ENCODE measurements around the gene JMJD7. TPM values are rescaled to one million over a fixed set of nuclear protein-coding genes. Genes with fewer than 3 reads are reported as not detected.

Gene JMJD7
- total RNA-seq, 2 experiments from 2014 or later: 19.5 to 22.8 TPM

DNA sequence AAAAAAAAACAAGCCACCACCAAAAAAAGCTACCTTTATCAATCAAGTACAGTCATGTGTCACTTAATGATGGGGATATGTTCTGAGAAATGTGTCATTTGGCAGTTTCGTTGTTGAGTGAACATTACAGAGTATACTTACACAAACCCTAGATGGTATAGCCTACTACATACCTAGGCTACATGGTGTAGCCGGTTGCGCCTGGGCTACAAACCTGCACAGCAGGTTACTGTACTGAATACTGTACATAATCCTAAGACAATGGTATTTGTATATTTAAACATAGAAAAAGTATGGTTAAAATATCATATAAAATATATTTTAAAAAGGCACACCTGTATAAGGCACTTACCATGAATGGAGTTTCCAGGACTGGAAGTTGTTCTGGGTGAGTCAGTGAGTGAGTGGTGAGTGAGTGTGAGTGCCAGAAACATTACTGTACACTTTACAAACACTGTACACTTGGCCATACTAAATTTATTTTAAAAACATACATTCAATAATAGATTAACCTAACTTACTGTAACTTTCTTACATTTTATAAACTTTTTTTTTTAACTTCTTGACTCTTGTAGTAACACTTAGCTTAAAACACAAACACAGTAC is 25.9 kb upstream of the JMJD7 start:
- Mint-ChIP-seq H3K4me1 (ENCODE audit: low read depth) (peaks cover 23% of the 10 kb centered on the region), H3K27ac (no peak overlapping the region), H3K27me3 (ENCODE audit: low read depth) (no peaks in the 10 kb centered on the region), H3K4me3 (no peak overlapping the region), H3K9me3 (ENCODE audit: insufficient read depth) (no peaks in the 10 kb centered on the region), H3K36me3 (ENCODE audit: low read depth) (peaks cover 15% of the 10 kb centered on the region)
- ATAC-seq (no peak), DNase-seq (no peak)
- ChIA-PET POLR2A (no interaction called here), CTCF (interaction anchor here (0.9 to 9.0 kb wide), 3 partner anchors 9 to 102 kb away, joined by 3 to 87 read pairs (median 32); partner anchors contain the start of gene MAPKBP1)

DNA sequence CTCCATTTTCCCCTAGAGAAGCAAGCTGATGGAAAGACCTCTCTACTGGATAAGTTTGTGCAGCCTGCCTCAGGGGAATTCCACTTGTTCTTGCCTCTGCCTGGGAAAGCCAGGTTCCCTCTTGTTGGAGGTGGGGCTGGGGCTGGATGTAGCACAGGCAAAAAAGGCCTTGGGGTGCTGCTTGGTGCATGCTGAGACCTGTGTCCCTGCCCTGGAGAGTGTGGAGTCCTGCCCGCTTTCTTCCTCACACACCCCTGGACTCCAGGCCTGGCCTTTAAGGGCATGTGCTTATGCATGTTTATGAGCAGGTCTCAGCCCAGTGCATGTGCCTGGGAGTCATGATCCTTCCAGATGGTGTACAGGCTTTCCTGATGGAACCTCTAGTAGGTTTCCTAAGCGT is 23.5 kb upstream of the JMJD7 start:
- Mint-ChIP-seq H3K4me3 (no peak overlapping the region), H3K27me3 (ENCODE audit: low read depth) (no peaks in the 10 kb centered on the region), H3K9me3 (ENCODE audit: insufficient read depth) (no peaks in the 10 kb centered on the region), H3K36me3 (ENCODE audit: low read depth) (peaks cover 15% of the 10 kb centered on the region), H3K4me1 (ENCODE audit: low read depth) (peaks cover 21% of the 10 kb centered on the region), H3K27ac (peak overlapping the region; percentile 78)
- ATAC-seq (peak; percentile 38), DNase-seq (no peak)
- POLR2A ChIA-PET: no interaction called here
- CTCF ChIA-PET: interaction anchor here (1.2 to 9.0 kb wide), 4 partner anchors 8 to 108 kb away, joined by 3 to 87 read pairs (median 4); partner anchors contain the start of gene MAPKBP1

DNA sequence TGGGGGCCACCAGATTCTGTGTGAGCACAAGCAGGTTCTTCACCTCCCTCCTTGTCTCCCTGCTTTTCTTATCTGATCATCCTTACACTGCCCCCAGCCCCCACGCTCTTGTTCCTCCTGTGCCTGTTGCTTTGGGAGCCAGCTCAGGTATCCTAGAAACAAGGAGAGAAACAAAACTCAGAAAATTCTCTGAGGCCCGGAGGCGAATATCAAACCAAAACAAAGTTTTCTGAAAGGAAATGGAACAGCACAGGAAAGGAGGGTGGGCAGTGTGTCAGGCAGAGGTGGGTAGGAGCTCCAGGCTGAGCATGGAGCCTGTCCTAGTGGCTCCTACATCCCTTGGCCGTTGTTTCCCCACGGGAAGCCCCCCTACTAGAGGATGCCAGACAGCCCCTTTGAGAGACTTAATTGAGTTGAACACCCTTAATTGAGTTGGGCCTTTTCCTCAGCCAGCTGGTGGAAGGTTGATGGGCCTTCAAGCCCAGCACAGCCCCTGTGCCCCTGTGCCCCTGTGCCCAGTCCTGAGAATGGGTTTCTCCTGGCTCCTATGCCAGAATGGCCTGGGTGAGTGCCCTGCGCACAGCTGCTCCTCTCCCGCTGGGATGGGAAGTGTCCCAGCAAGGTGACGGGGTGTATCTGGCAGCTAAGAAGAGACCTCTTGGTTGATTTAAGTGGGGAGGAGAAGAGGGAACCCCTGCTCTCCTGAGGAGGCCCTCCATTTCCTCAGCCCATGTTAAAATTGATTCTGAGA is 22.8 kb upstream of the JMJD7 start:
- ATAC-seq (peak; percentile 56), DNase-seq (no peak)
- Mint-ChIP-seq H3K9me3 (ENCODE audit: insufficient read depth) (no peaks in the 10 kb centered on the region), H3K27me3 (ENCODE audit: low read depth) (no peaks in the 10 kb centered on the region), H3K4me3 (no peak overlapping the region), H3K36me3 (ENCODE audit: low read depth) (peaks cover 10% of the 10 kb centered on the region), H3K27ac (peak overlapping the region; percentile 78), H3K4me1 (ENCODE audit: low read depth) (peaks cover 28% of the 10 kb centered on the region)
- ChIA-PET POLR2A (interaction anchor here (0.6 kb wide), 1 partner anchor 874 kb away, joined by 4 read pairs; no protein-coding TSS in a partner anchor), CTCF (interaction anchor here (1.2 to 9.0 kb wide), 4 partner anchors 9 to 109 kb away, joined by 3 to 87 read pairs (median 4); partner anchors contain the start of gene MAPKBP1)

DNA sequence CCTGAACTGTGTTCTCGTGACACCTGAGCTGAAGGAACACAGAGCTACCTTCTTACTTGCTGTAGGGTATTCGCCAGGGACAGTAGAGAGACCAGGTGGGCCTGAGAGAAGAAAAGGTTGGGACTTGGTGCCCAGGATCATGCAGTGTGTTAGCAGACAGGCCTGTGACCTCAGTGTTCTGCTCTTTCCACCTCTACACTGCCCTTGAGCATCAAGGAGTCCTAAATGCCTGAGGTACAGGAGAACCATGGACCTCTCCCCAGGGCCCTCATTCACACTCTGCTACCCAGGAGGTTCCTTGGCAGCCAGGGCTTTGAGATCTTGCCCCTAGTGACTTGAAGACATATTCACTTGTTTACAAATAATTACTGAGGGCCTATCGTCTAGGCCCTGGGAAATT is 22.2 kb upstream of the JMJD7 start:
- peaks cover 6% of the 10 kb centered on the region for H3K36me3 Mint-ChIP-seq (ENCODE audit: low read depth)
- H3K4me1 Mint-ChIP-seq (ENCODE audit: low read depth): peaks cover 34% of the 10 kb centered on the region
- no peak overlapping the region for H3K4me3 Mint-ChIP-seq
- ChIA-PET CTCF (interaction anchor here (1.2 to 9.0 kb wide), 4 partner anchors 9 to 110 kb away, joined by 3 to 87 read pairs (median 4); partner anchors contain the start of gene MAPKBP1), POLR2A (no interaction called here)
- ATAC-seq: no peak
- H3K27me3 Mint-ChIP-seq (ENCODE audit: low read depth): no peaks in the 10 kb centered on the region
- H3K9me3 Mint-ChIP-seq (ENCODE audit: insufficient read depth): no peaks in the 10 kb centered on the region
- peak overlapping the region; percentile 58 for H3K27ac Mint-ChIP-seq
- no peak for DNase-seq

DNA sequence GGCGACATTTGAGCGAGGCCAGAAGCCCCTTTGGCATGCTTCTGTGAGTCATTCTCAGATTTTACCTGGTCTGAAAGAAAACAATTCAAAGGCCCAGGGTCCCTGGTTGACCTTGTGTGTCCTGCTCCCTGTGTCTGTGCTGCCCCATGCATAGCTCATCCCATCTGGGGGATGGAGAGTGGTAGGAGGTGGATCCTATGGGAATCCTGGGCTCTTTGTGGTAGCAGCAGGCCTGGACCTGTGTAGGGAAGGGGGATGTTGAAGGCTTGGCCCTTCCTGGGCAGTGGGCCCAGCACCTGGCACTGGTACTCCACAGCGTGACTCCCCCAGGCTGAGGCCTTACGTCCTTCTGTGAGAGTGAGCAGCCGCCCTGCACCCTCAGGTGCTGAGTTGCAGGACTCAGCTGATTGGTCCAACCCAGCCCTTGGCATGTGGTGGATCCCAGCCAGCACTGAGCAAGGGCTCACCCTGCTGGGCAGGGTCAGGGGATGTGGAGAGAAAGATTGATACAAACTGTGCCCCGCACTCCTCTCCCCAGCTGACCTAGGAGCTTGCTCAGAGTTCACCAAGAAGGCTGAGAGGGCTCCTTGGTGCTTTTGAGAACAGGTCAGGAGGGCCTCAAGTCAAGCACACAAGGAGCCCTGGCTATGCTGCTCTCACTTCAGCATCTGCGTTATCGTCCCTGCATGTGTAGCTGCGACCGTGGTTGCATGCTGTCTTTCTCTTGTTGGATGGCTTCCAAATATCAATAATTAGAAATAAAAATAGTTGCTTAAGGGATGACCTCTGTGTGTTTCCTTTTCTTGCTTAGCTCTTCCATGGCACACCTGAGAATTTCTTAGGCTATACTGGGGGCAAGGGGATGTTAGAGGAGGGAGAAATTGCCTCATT is 21.4 kb upstream of the JMJD7 start:
- Mint-ChIP-seq H3K36me3 (ENCODE audit: low read depth) (peaks cover 2% of the 10 kb centered on the region), H3K27me3 (ENCODE audit: low read depth) (no peaks in the 10 kb centered on the region), H3K9me3 (ENCODE audit: insufficient read depth) (no peaks in the 10 kb centered on the region), H3K4me3 (no peak overlapping the region), H3K4me1 (ENCODE audit: low read depth) (peaks cover 42% of the 10 kb centered on the region), H3K27ac (no peak overlapping the region)
- POLR2A ChIA-PET: interaction anchor here (1.0 kb wide), 1 partner anchor 33 kb away, joined by 3 read pairs; the partner anchor contains the start of gene MAPKBP1
- DNase-seq (no peak), ATAC-seq (no peak)
- CTCF ChIA-PET: interaction anchor here (0.6 to 9.0 kb wide), 2 partner anchors 33 to 109 kb away, joined by 3 to 87 read pairs; partner anchors contain the start of gene MAPKBP1

DNA sequence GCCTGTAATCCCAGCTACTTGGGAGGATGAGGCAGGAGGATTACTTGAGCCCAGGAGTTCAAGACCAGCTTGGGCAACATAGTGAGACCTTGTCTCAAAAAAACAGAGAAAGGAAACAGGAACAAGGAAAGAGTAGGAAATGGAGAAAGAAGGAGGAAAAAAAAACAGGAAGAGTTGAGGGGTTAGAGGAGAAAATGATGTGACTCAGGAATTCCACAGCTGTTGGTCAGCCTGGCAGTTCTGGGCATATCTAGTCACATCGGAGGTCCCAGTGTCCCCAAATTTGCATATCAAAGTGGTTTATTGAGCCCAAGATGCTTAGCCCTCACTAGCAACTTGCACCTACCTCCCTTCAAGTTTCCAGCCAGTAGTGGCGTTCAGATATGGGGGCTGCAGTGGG is 18.8 kb upstream of the JMJD7 start:
- Mint-ChIP-seq H3K27ac (no peak overlapping the region), H3K36me3 (ENCODE audit: low read depth) (peaks cover 2% of the 10 kb centered on the region), H3K27me3 (ENCODE audit: low read depth) (no peaks in the 10 kb centered on the region), H3K4me1 (ENCODE audit: low read depth) (peaks cover 51% of the 10 kb centered on the region), H3K4me3 (no peak overlapping the region), H3K9me3 (ENCODE audit: insufficient read depth) (no peaks in the 10 kb centered on the region)
- CTCF ChIA-PET: interaction anchor here (3.5 to 8.1 kb wide), 2 partner anchors 8 to 34 kb away, joined by 32 to 333 read pairs; partner anchors contain the start of gene MAPKBP1
- ATAC-seq (no peak), DNase-seq (no peak)
- POLR2A ChIA-PET: interaction anchor here (3.5 kb wide), 1 partner anchor 36 kb away, joined by 31 read pairs; the partner anchor contains the start of gene MAPKBP1

DNA sequence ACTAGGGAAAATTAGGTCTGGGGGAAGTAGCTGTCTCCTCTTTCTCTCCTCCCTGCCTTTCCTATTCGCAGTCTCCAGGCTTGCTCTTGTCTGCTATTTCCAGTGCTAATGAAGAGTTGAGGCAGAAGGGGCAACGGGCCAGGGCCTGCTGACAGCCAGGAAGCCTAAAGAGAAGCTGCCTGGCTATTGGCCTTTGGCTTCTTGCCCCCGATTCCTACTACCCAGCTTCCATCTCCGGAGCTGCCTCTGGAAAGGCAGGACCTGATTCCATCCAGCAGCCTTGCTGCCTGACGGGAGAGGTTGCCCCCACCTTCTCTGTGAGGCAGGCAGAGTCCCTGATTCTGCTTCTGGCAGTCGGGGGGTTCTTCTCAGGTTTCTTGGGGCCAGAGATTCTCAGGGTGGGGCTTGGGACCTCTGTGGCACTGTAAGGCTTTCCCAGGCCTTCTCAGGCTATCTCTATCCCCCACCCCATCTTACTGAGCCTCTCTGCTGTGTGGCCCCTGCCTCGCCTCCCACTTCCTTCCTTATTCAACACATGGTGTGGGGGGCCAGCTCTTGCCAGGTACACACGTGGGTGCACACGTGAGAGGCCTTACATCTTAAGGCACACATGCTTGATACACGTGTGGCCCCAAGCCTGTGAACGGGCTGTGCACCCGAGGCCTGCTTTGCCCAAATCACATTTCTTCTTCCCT is 18.2 kb upstream of the JMJD7 start:
- no peak overlapping the region for H3K4me3 Mint-ChIP-seq
- H3K27me3 Mint-ChIP-seq (ENCODE audit: low read depth): no peaks in the 10 kb centered on the region
- no peaks in the 10 kb centered on the region for H3K9me3 Mint-ChIP-seq (ENCODE audit: insufficient read depth)
- H3K4me1 Mint-ChIP-seq (ENCODE audit: low read depth): peaks cover 47% of the 10 kb centered on the region
- DNase-seq (no peak), ATAC-seq (no peak)
- peaks cover 2% of the 10 kb centered on the region for H3K36me3 Mint-ChIP-seq (ENCODE audit: low read depth)
- H3K27ac Mint-ChIP-seq: peak overlapping the region; percentile 24
- CTCF ChIA-PET: interaction anchor here (1.4 to 8.1 kb wide), 10 partner anchors 9 to 252 kb away, joined by 6 to 333 read pairs (median 27); partner anchors contain the start of gene MAPKBP1
- POLR2A ChIA-PET: interaction anchor here (3.5 kb wide), 1 partner anchor 36 kb away, joined by 31 read pairs; the partner anchor contains the start of gene MAPKBP1

DNA sequence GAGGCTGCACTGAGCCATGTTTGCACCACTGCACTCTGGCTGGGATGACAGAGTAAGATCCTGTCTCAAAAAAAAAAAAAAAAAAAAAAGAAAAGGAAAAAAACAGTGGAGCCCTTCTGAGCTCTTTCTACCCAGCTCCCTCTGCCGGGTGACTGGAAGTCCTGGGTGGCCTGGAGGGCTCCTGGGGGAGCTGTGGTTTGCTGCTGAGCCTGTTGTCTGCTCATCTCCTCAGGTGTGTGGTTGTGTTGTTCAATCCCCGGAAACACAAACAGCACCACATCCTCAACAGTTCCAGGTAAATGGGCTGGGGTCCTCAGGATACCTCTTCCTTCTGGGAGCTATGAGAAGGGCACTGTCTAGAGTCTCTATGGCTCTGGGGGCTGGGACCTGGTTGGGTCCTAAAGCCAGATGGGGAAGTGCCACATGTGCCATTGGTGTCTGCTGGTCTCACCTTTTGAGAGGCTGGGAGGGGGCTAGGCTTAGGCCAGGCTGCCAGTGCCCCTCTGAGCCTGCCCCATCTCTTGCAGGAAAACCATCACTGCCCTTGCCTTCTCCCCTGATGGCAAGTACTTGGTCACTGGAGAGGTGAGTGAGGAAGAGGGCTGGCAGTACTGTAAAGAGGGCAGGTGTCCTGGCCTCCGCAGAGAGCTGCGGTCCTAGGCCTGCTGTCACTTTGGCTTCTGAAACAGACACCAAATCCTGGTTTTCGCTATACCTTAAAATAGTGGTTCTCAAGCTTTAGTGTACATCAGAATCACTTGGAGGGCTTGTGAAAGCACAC is 17.1 kb upstream of the JMJD7 start:
- Mint-ChIP-seq H3K9me3 (ENCODE audit: insufficient read depth) (no peaks in the 10 kb centered on the region), H3K4me3 (no peak overlapping the region), H3K36me3 (ENCODE audit: low read depth) (peaks cover 6% of the 10 kb centered on the region), H3K4me1 (ENCODE audit: low read depth) (peaks cover 35% of the 10 kb centered on the region), H3K27ac (peak overlapping the region; percentile 69), H3K27me3 (ENCODE audit: low read depth) (no peaks in the 10 kb centered on the region)
- no peak for DNase-seq
- ChIA-PET CTCF (interaction anchor here (0.8 to 8.1 kb wide), 32 partner anchors 9 to 368 kb away, joined by 3 to 333 read pairs (median 5); partner anchors contain the start of gene MAPKBP1), POLR2A (interaction anchor here (0.9 to 3.5 kb wide), 3 partner anchors 14 to 277 kb away, joined by 3 to 31 read pairs (median 3); partner anchors contain the start of gene MAPKBP1)
- ATAC-seq: peak; percentile 35

DNA sequence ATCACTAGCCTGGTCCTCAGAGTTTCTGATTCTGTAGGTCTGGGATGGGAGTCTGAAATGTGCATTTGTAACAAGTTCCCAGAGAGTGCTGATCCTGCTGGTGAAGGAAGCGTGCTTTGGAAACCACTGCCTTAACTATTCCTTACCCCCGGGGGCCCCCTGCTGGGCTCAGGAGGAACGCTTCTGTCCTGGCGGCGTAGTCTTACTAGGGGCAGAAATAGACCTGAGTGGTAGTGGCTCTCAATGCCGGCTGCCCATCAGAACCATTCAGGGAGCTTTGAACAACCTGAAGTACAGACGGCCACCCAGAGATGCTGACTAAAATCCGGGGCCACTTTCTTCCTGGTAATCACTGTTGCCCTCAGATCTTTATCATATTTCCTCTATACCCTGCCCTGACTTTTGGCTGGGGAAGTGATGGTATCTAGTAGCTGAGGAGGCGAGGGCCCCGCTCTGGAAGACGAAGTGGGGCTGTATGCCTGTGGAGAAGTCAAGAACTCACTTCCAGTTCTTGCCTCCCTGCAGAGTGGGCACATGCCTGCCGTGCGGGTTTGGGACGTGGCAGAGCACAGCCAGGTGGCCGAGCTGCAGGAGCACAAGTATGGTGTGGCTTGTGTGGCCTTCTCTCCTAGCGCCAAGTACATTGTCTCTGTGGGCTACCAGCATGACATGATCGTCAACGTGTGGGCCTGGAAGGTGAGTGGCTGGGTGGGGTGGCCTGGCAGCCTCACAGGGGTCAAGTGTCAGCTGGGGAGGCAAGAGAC is 16.3 kb upstream of the JMJD7 start:
- Mint-ChIP-seq H3K4me1 (ENCODE audit: low read depth) (peaks cover 34% of the 10 kb centered on the region), H3K9me3 (ENCODE audit: insufficient read depth) (no peaks in the 10 kb centered on the region), H3K27ac (peak overlapping the region; percentile 69), H3K36me3 (ENCODE audit: low read depth) (peaks cover 7% of the 10 kb centered on the region), H3K4me3 (no peak overlapping the region), H3K27me3 (ENCODE audit: low read depth) (no peaks in the 10 kb centered on the region)
- DNase-seq: peak; percentile 80
- peak; percentile 89 for ATAC-seq
- POLR2A ChIA-PET: interaction anchor here (0.9 to 3.5 kb wide), 4 partner anchors 15 to 276 kb away, joined by 3 to 31 read pairs (median 3); partner anchors contain the start of gene MAPKBP1
- CTCF ChIA-PET: interaction anchor here (0.7 to 8.1 kb wide), 49 partner anchors 9 to 369 kb away, joined by 3 to 333 read pairs (median 4); partner anchors contain the start of genes JMJD7 and MAPKBP1

Data from activated CD8-positive, alpha-beta T cell treated with anti-CD3 and anti-CD28 coated beads, Interleukin-2, amount 10 ng/mL, durations not matched to agents 7 days and 5 days (primary cell).